Calu3 (cell line): Measurements from ENCODE around the gene RAB23. TPM values are rescaled to one million over a fixed set of nuclear protein-coding genes. Genes with fewer than 3 reads are reported as not detected.

Source experiments
- BruUV-seq: library from RNA; stranded (reverse); fragments of 400-500 nt; replicated peaks from 2 replicates; lab custom pipeline; 2021; lab: Mats Ljungman, UMichigan
- CTCF ChIA-PET: fragments of 300-600 bp; sonication (Branson Sonifier 250); formaldehyde crosslinking; loops from one replicate; lab custom pipeline; 2022; ENCODE audit warnings: antibody characterized with exemption; lab: Charles Lee
- DNase-seq: peaks from one replicate; pipeline ENCODE4 v3.0.0; 2022
- H3K27ac Mint-ChIP-seq: one replicate; pipeline ENCODE4 v1.8.0; 2022; ENCODE audit warnings: mixed read lengths; ENCODE audit not compliant: unreplicated experiment
- H3K27me3 Mint-ChIP-seq: one replicate; pipeline ENCODE4 v1.8.0; 2022; ENCODE audit warnings: mixed read lengths; ENCODE audit not compliant: unreplicated experiment
- H3K36me3 Mint-ChIP-seq: one replicate; pipeline ENCODE4 v1.8.0; 2022; ENCODE audit warnings: mild to moderate bottlenecking, moderate library complexity, mixed read lengths; ENCODE audit not compliant: insufficient read depth, unreplicated experiment
- H3K4me1 Mint-ChIP-seq: one replicate; pipeline ENCODE4 v1.8.0; 2022; ENCODE audit warnings: mild to moderate bottlenecking, low read depth, mixed read lengths; ENCODE audit not compliant: unreplicated experiment
- H3K4me3 Mint-ChIP-seq: one replicate; pipeline ENCODE4 v1.8.0; 2022; ENCODE audit warnings: mild to moderate bottlenecking, low read depth, moderate library complexity, mixed read lengths; ENCODE audit not compliant: unreplicated experiment
- H3K9me3 Mint-ChIP-seq: one replicate; pipeline ENCODE4 v1.8.0; 2022; ENCODE audit warnings: low read depth, mixed read lengths; ENCODE audit not compliant: unreplicated experiment
- intact Hi-C: fragments of 100-400 bp; cut with micrococcal nuclease; formaldehyde crosslinking; loops from one replicate; pipeline ENCODE4 v1.10.0; 2022; ENCODE audit not compliant: unreplicated experiment
- total RNA-seq: library from RNA; stranded (reverse); gene quantifications from 2 replicates; pipeline ENCODE4 v1.2.3, GENCODE V29; 2022
- TF ChIP-seq, protein P1 (sequence below): fragments of 200-600 bp; IDR thresholded peaks from one replicate; pipeline ENCODE4 v1.8.0; 2022; ENCODE audit warnings: antibody characterized with exemption; ENCODE audit not compliant: unreplicated experiment

The RAB23 gene
- total RNA-seq, 1 experiment from 2014 or later: 10.9 TPM

DNA sequence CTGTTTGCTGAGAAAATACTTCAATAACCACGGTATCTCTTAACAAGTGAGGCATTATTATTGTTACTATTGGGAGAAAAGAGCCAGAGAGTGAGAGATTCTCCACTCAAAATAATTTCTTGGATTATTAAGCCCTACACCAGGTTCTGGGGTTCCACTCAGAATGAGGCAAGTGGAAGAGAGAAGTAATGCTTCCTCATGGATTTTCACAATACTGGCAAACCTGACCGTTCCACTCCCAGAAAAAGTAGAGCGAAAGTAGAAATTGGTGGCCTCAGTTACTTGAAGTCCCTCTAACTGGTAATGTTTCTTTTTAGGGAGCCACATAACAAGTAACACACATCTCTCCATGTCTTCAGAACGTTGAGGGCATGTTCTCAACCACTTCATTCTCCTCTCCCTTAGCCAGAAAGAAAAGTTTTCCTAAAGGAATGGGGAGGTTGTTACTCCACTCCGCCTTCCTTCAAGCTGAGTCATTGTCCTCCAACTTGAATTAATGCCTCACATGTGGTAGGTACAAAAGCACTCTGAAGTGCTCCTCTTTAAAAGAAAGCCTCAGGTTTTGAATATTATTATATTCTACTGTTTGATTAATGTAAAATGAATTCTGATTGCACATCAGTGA, 48.1 kb downstream of the RAB23 start:
- intact Hi-C loops: no loop called here
- TSS peak; percentile 39 for BruUV-seq
- TF ChIP-seq, protein P1, sequence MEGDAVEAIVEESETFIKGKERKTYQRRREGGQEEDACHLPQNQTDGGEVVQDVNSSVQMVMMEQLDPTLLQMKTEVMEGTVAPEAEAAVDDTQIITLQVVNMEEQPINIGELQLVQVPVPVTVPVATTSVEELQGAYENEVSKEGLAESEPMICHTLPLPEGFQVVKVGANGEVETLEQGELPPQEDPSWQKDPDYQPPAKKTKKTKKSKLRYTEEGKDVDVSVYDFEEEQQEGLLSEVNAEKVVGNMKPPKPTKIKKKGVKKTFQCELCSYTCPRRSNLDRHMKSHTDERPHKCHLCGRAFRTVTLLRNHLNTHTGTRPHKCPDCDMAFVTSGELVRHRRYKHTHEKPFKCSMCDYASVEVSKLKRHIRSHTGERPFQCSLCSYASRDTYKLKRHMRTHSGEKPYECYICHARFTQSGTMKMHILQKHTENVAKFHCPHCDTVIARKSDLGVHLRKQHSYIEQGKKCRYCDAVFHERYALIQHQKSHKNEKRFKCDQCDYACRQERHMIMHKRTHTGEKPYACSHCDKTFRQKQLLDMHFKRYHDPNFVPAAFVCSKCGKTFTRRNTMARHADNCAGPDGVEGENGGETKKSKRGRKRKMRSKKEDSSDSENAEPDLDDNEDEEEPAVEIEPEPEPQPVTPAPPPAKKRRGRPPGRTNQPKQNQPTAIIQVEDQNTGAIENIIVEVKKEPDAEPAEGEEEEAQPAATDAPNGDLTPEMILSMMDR: no peak
- H3K36me3 Mint-ChIP-seq: peaks cover 29% of the 10 kb centered on the region
- peak; percentile 8 for DNase-seq
- no peaks in the 10 kb centered on the region for H3K9me3 Mint-ChIP-seq
- no peaks in the 10 kb centered on the region for H3K27me3 Mint-ChIP-seq
- peak overlapping the region; percentile 95 for H3K4me3 Mint-ChIP-seq
- H3K4me1 Mint-ChIP-seq: peaks cover 30% of the 10 kb centered on the region
- H3K27ac Mint-ChIP-seq: peak overlapping the region; percentile 92
- CTCF ChIA-PET: interaction anchor here (0.6 kb wide), 1 partner anchor 495 kb away, joined by 3 read pairs; no protein-coding TSS in a partner anchor

DNA sequence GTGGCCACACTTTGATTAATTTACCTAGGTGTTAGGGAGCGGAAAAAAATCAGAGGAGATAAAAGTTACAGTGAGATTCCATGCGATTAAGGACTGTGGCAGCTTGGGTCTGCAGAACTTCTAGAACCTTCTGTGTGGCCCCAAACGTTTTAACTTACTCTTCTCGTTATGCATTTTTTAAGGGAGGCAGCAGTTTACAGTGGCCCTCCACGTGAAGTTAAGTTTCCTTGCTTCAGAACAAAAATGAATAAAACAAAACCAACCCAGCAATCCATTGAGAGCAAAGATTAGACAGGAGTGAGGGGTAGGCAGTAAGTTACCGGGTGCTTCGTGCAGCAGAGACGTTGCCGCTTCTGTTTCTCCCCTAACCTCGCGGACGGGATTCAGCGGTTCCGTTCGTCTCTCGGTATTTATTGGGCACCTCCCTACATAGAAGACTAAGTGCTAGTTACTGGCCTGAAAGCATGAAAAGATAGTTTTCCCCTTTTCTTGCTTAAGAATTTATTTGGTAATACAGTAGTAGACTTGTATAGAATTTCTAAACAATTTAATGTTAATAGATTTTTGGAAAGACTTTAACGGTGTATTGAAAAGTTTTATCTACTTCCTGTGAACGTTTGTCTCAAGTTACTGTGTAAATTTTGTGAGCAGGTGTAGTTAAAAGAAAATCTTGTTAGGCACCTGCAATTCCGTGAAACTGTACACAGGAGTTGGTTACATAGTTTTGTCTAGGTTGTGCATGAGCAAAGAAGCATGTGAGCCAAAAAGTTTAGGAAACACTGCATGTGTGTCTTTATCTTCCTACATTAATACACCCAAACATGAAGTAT, 48.8 kb downstream of the RAB23 start:
- CTCF ChIA-PET: interaction anchor here (0.6 to 1.5 kb wide), 2 partner anchors 153 to 269 kb away, joined by 4 to 5 read pairs; no protein-coding TSS in a partner anchor
- Mint-ChIP-seq H3K4me1 (peaks cover 24% of the 10 kb centered on the region), H3K27me3 (no peaks in the 10 kb centered on the region), H3K36me3 (peaks cover 29% of the 10 kb centered on the region), H3K4me3 (peak overlapping the region; percentile 95), H3K9me3 (no peaks in the 10 kb centered on the region), H3K27ac (peak overlapping the region; percentile 92)
- DNase-seq: peak; percentile 10
- TF ChIP-seq, protein P1: no peak
- no TSS peak for BruUV-seq
- intact Hi-C loops: no loop called here

DNA sequence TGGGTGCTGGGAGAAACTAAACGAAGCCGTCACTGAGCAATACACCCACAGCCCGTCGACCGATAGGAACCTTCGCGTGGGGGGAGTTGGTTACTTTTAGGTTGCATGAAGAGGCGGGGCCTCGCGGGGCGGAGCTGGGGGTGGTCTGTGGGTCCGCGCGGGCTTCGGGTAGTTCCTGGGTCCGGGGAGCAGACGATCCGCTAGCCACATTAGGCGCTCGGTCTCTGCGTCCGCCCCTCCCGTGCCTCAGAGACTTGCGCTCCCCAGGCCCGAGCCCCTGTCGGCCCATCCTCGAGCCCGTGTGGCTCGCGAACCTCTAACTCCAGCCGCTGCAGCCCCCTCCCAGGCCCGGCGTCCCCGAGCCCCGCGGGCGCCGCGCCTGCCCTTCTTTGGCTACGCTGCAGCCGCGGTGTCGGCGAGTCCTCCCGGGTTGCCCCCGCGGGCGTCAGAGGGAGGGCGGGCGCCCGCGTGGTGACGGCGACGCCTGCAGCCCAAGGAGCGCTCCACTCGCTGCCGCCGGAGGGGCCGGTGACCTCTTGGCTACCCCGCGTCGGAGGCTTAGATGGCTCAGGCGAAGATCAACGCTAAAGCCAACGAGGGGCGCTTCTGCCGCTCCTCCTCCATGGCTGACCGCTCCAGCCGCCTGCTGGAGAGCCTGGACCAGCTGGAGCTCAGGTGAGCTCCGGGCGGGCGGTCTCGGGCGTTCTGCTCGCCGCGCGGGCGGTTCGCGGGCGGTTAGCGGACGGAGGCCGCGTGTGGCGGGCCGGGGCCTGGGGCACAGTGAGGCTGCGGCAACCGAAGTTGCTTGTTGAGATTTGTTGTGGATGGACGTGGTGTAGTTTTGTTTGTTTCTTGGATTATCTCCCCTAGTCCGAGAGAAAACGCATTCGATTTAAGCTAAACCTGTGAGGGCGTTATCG, 49.7 kb downstream of the RAB23 start, which contains the start of gene BAG2:
Gene BAG2, plus strand, starts transcription at position 191 of the 920 bp plus-strand sequence. Its CDS starts 372 bp downstream, at position 563.
- peak within 1 kb of the TSS; percentile 95 for H3K4me3 Mint-ChIP-seq
- CTCF ChIA-PET: interaction anchor here (0.6 to 1.5 kb wide), 4 partner anchors 145 to 501 kb away, joined by 3 to 5 read pairs (median 4); partner anchors contain the start of gene PRIM2
- peaks cover 29% of the 10 kb centered on the region for H3K36me3 Mint-ChIP-seq
- TF ChIP-seq, protein P1: no peak
- BruUV-seq: no TSS peak
- H3K27ac Mint-ChIP-seq: peak within 1 kb of the TSS; percentile 92
- H3K9me3 Mint-ChIP-seq: no peaks in the 10 kb centered on the region
- peak; percentile 89 for DNase-seq
- no peaks in the 10 kb centered on the region for H3K27me3 Mint-ChIP-seq
- intact Hi-C loops: no loop called here
- peaks cover 16% of the 10 kb centered on the region for H3K4me1 Mint-ChIP-seq

DNA sequence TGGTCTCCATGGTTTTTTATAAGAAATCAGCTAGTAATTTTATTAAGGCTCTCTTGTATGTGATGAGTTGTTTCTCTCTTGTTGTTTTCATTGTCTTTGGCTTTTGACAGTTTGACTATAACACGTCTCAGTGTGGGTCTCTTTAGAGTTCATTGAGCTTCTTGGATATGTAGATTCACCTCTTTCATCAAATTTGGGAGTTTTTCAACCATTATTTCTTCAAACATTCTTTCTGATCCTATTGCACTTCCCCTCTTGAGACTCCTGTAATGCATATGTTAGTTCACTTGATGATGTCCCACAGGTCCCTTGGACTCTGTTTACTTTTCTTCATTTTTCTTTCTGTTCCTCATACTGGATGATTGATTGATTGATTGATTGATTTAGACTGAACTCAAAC, 57.0 kb downstream of the RAB23 start:
- Mint-ChIP-seq H3K27ac (no peak overlapping the region), H3K4me3 (no peak overlapping the region), H3K9me3 (peaks cover 6% of the 10 kb centered on the region), H3K27me3 (no peaks in the 10 kb centered on the region), H3K36me3 (no peaks in the 10 kb centered on the region), H3K4me1 (no peaks in the 10 kb centered on the region)
- CTCF ChIA-PET: no interaction called here
- DNase-seq: no peak
- BruUV-seq: no TSS peak
- TF ChIP-seq, protein P1: no peak
- intact Hi-C loops: no loop called here
